ENCODE measurements around the gene HMX3.

HMX3 gene

GRCh38 chr10:123135415-123136141, at the start of gene HMX3:
Gene HMX3, plus strand, starts transcription at chr10:123135970. Its CDS starts 81 bp downstream, at chr10:123136051.
- no peak for DNase-seq

GRCh38 chr10:123086281-123086680, 49.5 kb upstream of the HMX3 start:
- H3K4me3 ChIP-seq (ENCODE audit: low read depth in 1 of 2, low read length in 2 of 2), result no peak overlapping the region
- no peak overlapping the region for H2AFZ ChIP-seq (ENCODE audit: low read depth, low read length)
- no peaks in the 10 kb centered on the region for H4K20me1 ChIP-seq (ENCODE audit: insufficient read depth, low read length)
- ATAC-seq (ENCODE audit: insufficient read depth, low read depth) (no peak), DNase-seq (no peak)
- H3K4me2 ChIP-seq (ENCODE audit: insufficient read depth, low read length), result no peak overlapping the region
- no peak overlapping the region for H3K27ac ChIP-seq (ENCODE audit: low read length)
- H3K27me3 ChIP-seq (ENCODE audit: insufficient read depth, low read length, poor library complexity), result no peaks in the 10 kb centered on the region
- no peaks in the 10 kb centered on the region for H3K9me3 ChIP-seq (ENCODE audit: insufficient read depth, low read length, severe bottlenecking)
- no peaks in the 10 kb centered on the region for H3K79me2 ChIP-seq (ENCODE audit: insufficient read depth, low read length)
- H3K36me3 ChIP-seq (ENCODE audit: insufficient read depth, low read length), result no peaks in the 10 kb centered on the region
- H3K4me1 ChIP-seq (ENCODE audit: insufficient read depth, low read length), result no peaks in the 10 kb centered on the region
- TF ChIP-seq EZH2 (IDR thresholded peaks at IDR 0.05; ENCODE audit: borderline replicate concordance, low read depth, low read length, severe bottlenecking), result no peak
- no peak for TF ChIP-seq CTCF (IDR thresholded peaks at IDR 0.05; ENCODE audit: borderline replicate concordance, extremely low read depth, low read length, poor library complexity, severe bottlenecking)
- H3K9ac ChIP-seq (ENCODE audit: low read depth, low read length), result no peak overlapping the region

More at GRCh38 chr10:123135415-123136141, at the start of gene HMX3:
- Histone ChIP-seq H3K9me3 (ENCODE audit: insufficient read depth, low read length, severe bottlenecking) (no peaks in the 10 kb centered on the region), H3K36me3 (ENCODE audit: insufficient read depth, low read length) (no peaks in the 10 kb centered on the region), H2AFZ (ENCODE audit: low read depth, low read length) (no peak within 1 kb of the TSS), H3K79me2 (ENCODE audit: insufficient read depth, low read length) (no peaks in the 10 kb centered on the region), H3K27me3 (ENCODE audit: insufficient read depth, low read length, poor library complexity) (peaks cover 11% of the 10 kb centered on the region), H3K27ac (ENCODE audit: low read length) (no peak within 1 kb of the TSS), H3K4me2 (ENCODE audit: insufficient read depth, low read length) (no peak within 1 kb of the TSS), H4K20me1 (ENCODE audit: insufficient read depth, low read length) (0 out of 2 replicates have a peak, but pooled peaks cover 3% of the 10 kb centered on the region), H3K9ac (ENCODE audit: low read depth, low read length) (no peak within 1 kb of the TSS), H3K4me1 (ENCODE audit: insufficient read depth, low read length) (no peaks in the 10 kb centered on the region), H3K4me3 (ENCODE audit: low read depth in 1 of 2, low read length in 2 of 2) (no peak within 1 kb of the TSS)
- no peak for ATAC-seq (ENCODE audit: insufficient read depth, low read depth)
- no peak for TF ChIP-seq EZH2 (IDR thresholded peaks at IDR 0.05; ENCODE audit: borderline replicate concordance, low read depth, low read length, severe bottlenecking)
- no peak for TF ChIP-seq CTCF (IDR thresholded peaks at IDR 0.05; ENCODE audit: borderline replicate concordance, extremely low read depth, low read length, poor library complexity, severe bottlenecking)

GRCh38 chr10:123087348-123087747, 48.4 kb upstream of the HMX3 start:
- H3K4me2 ChIP-seq (ENCODE audit: insufficient read depth, low read length), result no peak overlapping the region
- H3K9me3 ChIP-seq (ENCODE audit: insufficient read depth, low read length, severe bottlenecking), result no peaks in the 10 kb centered on the region
- H3K36me3 ChIP-seq (ENCODE audit: insufficient read depth, low read length), result no peaks in the 10 kb centered on the region
- no peaks in the 10 kb centered on the region for H3K4me1 ChIP-seq (ENCODE audit: insufficient read depth, low read length)
- no peaks in the 10 kb centered on the region for H3K79me2 ChIP-seq (ENCODE audit: insufficient read depth, low read length)
- no peaks in the 10 kb centered on the region for H3K27me3 ChIP-seq (ENCODE audit: insufficient read depth, low read length, poor library complexity)
- no peak overlapping the region for H3K4me3 ChIP-seq (ENCODE audit: low read depth in 1 of 2, low read length in 2 of 2)
- H3K27ac ChIP-seq (ENCODE audit: low read length), result no peak overlapping the region
- no peak for DNase-seq
- H4K20me1 ChIP-seq (ENCODE audit: insufficient read depth, low read length), result no peaks in the 10 kb centered on the region
- TF ChIP-seq CTCF (IDR thresholded peaks at IDR 0.05; ENCODE audit: borderline replicate concordance, extremely low read depth, low read length, poor library complexity, severe bottlenecking) (no peak), EZH2 (IDR thresholded peaks at IDR 0.05; ENCODE audit: borderline replicate concordance, low read depth, low read length, severe bottlenecking) (no peak)
- no peak for ATAC-seq (ENCODE audit: insufficient read depth, low read depth)
- no peak overlapping the region for H2AFZ ChIP-seq (ENCODE audit: low read depth, low read length)
- H3K9ac ChIP-seq (ENCODE audit: low read depth, low read length), result no peak overlapping the region

Data from DND-41 (cell line).